Nucleus accumbens (tissue), 56 donors: ENCODE results near the gene HEPACAM.

Source experiments
- DNase-seq, 56 donors: peaks; one replicate each; lab custom pipeline; 2025; lab: John Stamatoyannopoulos, UW

Gene HEPACAM

GRCh38 chr11:124872280-124872679 lies 63.6 kb downstream of the HEPACAM start:
- no peak for DNase-seq

- no peak for DNase-seq
Observed at GRCh38 chr11:124870430-124870829, 65.4 kb downstream of the HEPACAM start.

GRCh38 chr11:124869856-124870387 lies 65.9 kb downstream of the HEPACAM start:
- no peak for DNase-seq

GRCh38 chr11:124869331-124869730 lies 66.5 kb downstream of the HEPACAM start:
- no peak for DNase-seq
